Measurements from ENCODE around the gene HDAC9.

The HDAC9 gene

DNA sequence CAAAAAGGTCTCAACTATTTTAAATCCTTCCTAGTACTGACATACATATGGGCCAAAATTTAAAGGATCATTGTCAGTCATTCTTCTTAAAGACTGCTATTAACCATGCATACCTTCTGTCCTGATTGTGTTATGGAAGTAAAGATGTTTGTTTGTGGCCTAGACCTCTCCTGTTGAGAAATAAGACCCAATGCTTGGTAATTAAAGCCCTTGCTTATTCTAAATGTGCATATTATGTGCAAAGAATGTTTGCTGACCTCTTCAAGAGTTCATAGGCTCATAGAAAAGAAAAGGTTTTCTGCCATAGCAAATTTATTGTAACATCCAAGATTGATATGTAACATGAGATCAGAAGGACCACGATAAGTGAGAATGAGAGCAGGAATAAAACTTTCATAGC lies 476.3 kb downstream of the HDAC9 start:
- no peak for TF ChIP-seq SIN3A (IDR thresholded peaks at IDR 0.05; ENCODE audit: borderline replicate concordance, insufficient read depth, low read length)
- TF ChIP-seq TAF1 (IDR thresholded peaks at IDR 0.05; ENCODE audit: borderline replicate concordance, insufficient read depth, low read length): no peak
- TF ChIP-seq POLR2AphosphoS5 (IDR thresholded peaks at IDR 0.05; ENCODE audit: low read depth, low read length): no peak
- no peak for TF ChIP-seq FOXP2 (optimal IDR thresholded peaks at IDR 0.05; ENCODE audit: borderline replicate concordance, extremely low read depth, extremely low read length, insufficient read depth)
- TF ChIP-seq REST (IDR thresholded peaks at IDR 0.05; ENCODE audit: insufficient read depth in 1 of 2, low read depth in 2 of 2, low read length in 2 of 2): no peak

GRCh38 chr7:18974803-18975202 lies 479.3 kb downstream of the HDAC9 start:
- TF ChIP-seq SIN3A (IDR thresholded peaks at IDR 0.05; ENCODE audit: borderline replicate concordance, insufficient read depth, low read length) (no peak), POLR2AphosphoS5 (IDR thresholded peaks at IDR 0.05; ENCODE audit: low read depth, low read length) (no peak), FOXP2 (optimal IDR thresholded peaks at IDR 0.05; ENCODE audit: borderline replicate concordance, extremely low read depth, extremely low read length, insufficient read depth) (no peak), TAF1 (IDR thresholded peaks at IDR 0.05; ENCODE audit: borderline replicate concordance, insufficient read depth, low read length) (no peak), REST (IDR thresholded peaks at IDR 0.05; ENCODE audit: insufficient read depth in 1 of 2, low read depth in 2 of 2, low read length in 2 of 2) (no peak)

DNA sequence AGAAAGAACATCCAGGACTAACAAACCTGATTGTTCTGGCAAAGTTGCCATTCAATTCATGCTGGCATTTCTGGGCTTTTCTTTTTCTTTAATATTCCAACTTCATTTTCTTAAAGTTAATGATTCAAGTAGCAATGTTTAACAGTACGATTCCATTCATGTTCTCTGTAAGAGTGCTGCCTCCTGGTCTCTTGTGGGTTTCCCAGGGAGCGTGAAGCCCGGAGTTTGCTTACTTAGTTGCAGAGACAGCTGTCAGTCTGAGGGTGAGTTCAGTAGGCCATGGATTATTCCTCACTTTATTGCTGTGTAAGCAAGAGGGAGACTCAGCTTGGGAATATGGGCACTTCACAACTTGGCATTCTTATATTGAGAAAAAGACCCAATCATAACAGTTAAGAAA lies 479.7 kb downstream of the HDAC9 start:
- no peak for TF ChIP-seq FOXP2 (optimal IDR thresholded peaks at IDR 0.05; ENCODE audit: borderline replicate concordance, extremely low read depth, extremely low read length, insufficient read depth)
- TF ChIP-seq TAF1 (IDR thresholded peaks at IDR 0.05; ENCODE audit: borderline replicate concordance, insufficient read depth, low read length): no peak

DNA sequence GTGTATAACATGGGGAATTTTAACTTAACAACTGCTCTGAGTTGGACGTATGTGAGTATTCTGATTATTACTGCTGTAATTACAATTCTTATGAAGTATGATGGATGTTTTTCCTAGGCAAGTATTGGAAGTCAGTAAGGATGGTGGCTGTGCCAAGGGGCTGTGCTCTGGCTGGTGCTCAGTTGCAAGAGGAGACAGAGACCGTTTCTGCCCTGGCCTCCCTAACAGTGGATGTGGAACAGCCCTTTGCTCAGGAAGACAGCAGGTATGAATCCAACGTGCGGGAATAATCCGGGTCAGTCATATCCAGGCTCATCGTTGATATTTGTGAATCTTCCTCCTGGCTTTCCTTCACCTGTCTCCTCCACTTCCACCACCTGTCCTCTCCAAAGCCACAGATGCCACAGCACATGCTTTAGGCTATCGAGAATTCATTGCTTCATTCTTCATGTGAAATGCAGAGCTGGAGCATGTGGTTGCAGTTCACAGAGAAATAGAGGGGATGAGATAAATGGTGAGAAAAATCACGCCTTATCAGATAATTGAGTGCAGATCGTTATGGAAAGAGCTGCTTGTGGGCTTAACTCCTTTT lies 480.2 kb downstream of the HDAC9 start:
- no peak for TF ChIP-seq TAF1 (IDR thresholded peaks at IDR 0.05; ENCODE audit: borderline replicate concordance, insufficient read depth, low read length)
- TF ChIP-seq FOXP2 (optimal IDR thresholded peaks at IDR 0.05; ENCODE audit: borderline replicate concordance, extremely low read depth, extremely low read length, insufficient read depth): no peak
- no peak for TF ChIP-seq POLR2AphosphoS5 (IDR thresholded peaks at IDR 0.05; ENCODE audit: low read depth, low read length)
- TF ChIP-seq REST (IDR thresholded peaks at IDR 0.05; ENCODE audit: insufficient read depth in 1 of 2, low read depth in 2 of 2, low read length in 2 of 2): no peak
- TF ChIP-seq SIN3A (IDR thresholded peaks at IDR 0.05; ENCODE audit: borderline replicate concordance, insufficient read depth, low read length): no peak

- no peak for TF ChIP-seq SIN3A (IDR thresholded peaks at IDR 0.05; ENCODE audit: borderline replicate concordance, insufficient read depth, low read length)
- TF ChIP-seq REST (IDR thresholded peaks at IDR 0.05; ENCODE audit: insufficient read depth in 1 of 2, low read depth in 2 of 2, low read length in 2 of 2): no peak
- TF ChIP-seq FOXP2 (optimal IDR thresholded peaks at IDR 0.05; ENCODE audit: borderline replicate concordance, extremely low read depth, extremely low read length, insufficient read depth): no peak
- no peak for TF ChIP-seq POLR2AphosphoS5 (IDR thresholded peaks at IDR 0.05; ENCODE audit: low read depth, low read length)
- no peak for TF ChIP-seq TAF1 (IDR thresholded peaks at IDR 0.05; ENCODE audit: borderline replicate concordance, insufficient read depth, low read length)
Observed at GRCh38 chr7:18976715-18977471, 481.3 kb downstream of the HDAC9 start.

Data from PFSK-1 (cell line).